ENCODE results near the gene FBN2.

FBN2 gene

DNA sequence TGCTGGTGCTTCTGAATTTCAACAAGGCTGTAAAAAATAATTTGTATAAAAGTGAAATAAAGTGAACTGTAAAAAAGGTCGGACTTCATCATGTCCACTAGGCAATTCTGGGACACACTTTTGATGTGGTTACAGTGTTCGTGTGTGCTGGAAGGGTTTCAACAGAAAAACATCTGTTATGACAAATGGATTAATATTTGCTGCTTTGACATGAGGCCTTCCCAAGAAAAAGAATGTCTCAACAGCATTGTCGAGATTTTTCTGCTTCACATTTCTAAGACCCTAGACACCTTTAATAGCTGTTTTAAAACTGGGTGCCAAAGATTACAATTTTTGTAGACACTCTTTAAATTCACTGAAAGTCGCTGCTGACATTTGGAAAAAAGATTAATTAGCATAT, 237.9 kb downstream of the FBN2 start:
- Histone ChIP-seq H3K36me3 (replicated peaks in 1 of 2; ENCODE audit: control insufficient read depth in 2 of 2, insufficient read depth in 2 of 2, low read length in 2 of 2) (peaks cover 15 to 59% of the 10 kb centered on the region in 2 donors), H3K4ac (ENCODE audit: low read length) (no peak overlapping the region), H3K27ac (replicated peaks; ENCODE audit: low read length) (no peak overlapping the region), H3K9ac (ENCODE audit: low read depth, low read length, poor library complexity) (no peak overlapping the region), H3K23ac (ENCODE audit: low read depth, low read length, poor library complexity) (no peak overlapping the region), H3K14ac (ENCODE audit: low read length) (no peak overlapping the region), H3K4me2 (ENCODE audit: insufficient read depth, low read length, poor library complexity, severe bottlenecking) (no peak overlapping the region), H3K18ac (ENCODE audit: low read length) (no peak overlapping the region), H3K9me3 (replicated peaks in 1 of 2; ENCODE audit: control insufficient read depth in 2 of 2, insufficient read depth in 1 of 2, low read depth in 1 of 2, low read length in 2 of 2) (peaks cover 2 to 11% of the 10 kb centered on the region in 2 donors), H2AK5ac (ENCODE audit: low read depth, low read length) (no peak overlapping the region), H2BK12ac (ENCODE audit: low read length) (no peak overlapping the region), H4K8ac (ENCODE audit: low read depth, low read length) (no peak overlapping the region), H3K4me3 (ENCODE audit: low read length in 2 of 2) (no peak overlapping the region), H3K4me1 (ENCODE audit: control insufficient read depth in 2 of 2, insufficient read depth in 1 of 2, low read depth in 1 of 2, low read length in 2 of 2) (no peaks in the 10 kb centered on the region), H4K91ac (ENCODE audit: low read depth, low read length, poor library complexity) (no peak overlapping the region), H2BK15ac (ENCODE audit: low read length) (no peak overlapping the region), H2BK120ac (ENCODE audit: low read depth, low read length) (no peak overlapping the region), H3K79me1 (ENCODE audit: low read depth, low read length) (no peaks in the 10 kb centered on the region), H2AFZ (ENCODE audit: low read length) (no peak overlapping the region), H2BK5ac (ENCODE audit: low read length) (no peak overlapping the region), H3K27me3 (ENCODE audit: control insufficient read depth in 3 of 3, insufficient read depth in 3 of 3, low read depth in 1 of 3, low read length in 3 of 3) (no peaks in the 10 kb centered on the region)
- WGBS, 2 donors (ENCODE audit: extremely low coverage in 2 of 2, insufficient read length in 2 of 2, insufficient replicate concordance in 1 of 2) = no CpG with 5 or more reads among the region's 4 CpGs
- DNase-seq (ENCODE audit: low spot score) = no peak

DNA sequence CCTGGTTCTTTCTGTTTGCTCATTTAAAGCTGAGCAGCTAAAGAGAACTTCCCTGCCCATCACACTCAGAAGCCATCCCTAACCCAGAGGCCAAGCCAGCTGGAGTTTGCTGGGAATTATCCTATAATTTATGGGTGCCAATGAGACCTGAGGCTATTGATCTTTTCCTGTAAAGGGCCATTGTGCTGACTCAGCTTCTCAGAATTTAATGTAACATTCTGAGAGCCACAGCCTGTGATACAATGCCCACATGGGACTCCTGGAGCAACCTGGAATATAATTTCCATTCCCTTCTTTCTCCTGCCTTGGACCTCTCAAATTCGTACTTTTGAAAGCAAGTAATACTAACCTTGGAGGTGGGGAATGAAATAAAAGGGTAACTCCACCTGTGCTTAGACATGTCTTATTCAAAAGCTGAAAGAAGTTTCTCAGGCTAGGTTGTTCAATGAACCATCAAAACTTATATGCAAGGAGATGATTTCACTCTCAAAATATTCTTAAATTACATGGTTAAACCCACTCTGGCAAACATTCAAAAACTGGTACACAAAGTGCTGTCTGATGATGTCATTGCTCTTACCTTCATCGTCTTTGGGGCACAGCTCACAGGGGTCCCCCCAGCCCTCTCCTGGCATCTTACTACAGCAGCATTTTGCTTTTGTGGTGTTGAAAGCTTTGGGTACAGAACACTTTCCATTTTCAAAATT, 247.7 kb downstream of the FBN2 start:
- Histone ChIP-seq H3K9me3 (replicated peaks in 1 of 2; ENCODE audit: control insufficient read depth in 2 of 2, insufficient read depth in 1 of 2, low read depth in 1 of 2, low read length in 2 of 2) (no peaks in the 10 kb centered on the region), H2BK120ac (ENCODE audit: low read depth, low read length) (no peak overlapping the region), H3K4me3 (ENCODE audit: low read length in 2 of 2) (no peak overlapping the region), H3K14ac (ENCODE audit: low read length) (no peak overlapping the region), H4K91ac (ENCODE audit: low read depth, low read length, poor library complexity) (no peak overlapping the region), H2BK5ac (ENCODE audit: low read length) (no peak overlapping the region), H3K27me3 (ENCODE audit: control insufficient read depth in 3 of 3, insufficient read depth in 3 of 3, low read depth in 1 of 3, low read length in 3 of 3) (peaks cover 0 to 2% (median 0%) of the 10 kb centered on the region in 3 experiments), H3K18ac (ENCODE audit: low read length) (no peak overlapping the region), H3K79me1 (ENCODE audit: low read depth, low read length) (no peaks in the 10 kb centered on the region), H3K4me1 (ENCODE audit: control insufficient read depth in 2 of 2, insufficient read depth in 1 of 2, low read depth in 1 of 2, low read length in 2 of 2) (no peaks in the 10 kb centered on the region), H3K36me3 (replicated peaks in 1 of 2; ENCODE audit: control insufficient read depth in 2 of 2, insufficient read depth in 2 of 2, low read length in 2 of 2) (peaks cover 25 to 79% of the 10 kb centered on the region in 2 donors), H2AK5ac (ENCODE audit: low read depth, low read length) (no peak overlapping the region), H3K27ac (replicated peaks; ENCODE audit: low read length) (no peak overlapping the region), H3K4me2 (ENCODE audit: insufficient read depth, low read length, poor library complexity, severe bottlenecking) (no peak overlapping the region), H2BK12ac (ENCODE audit: low read length) (no peak overlapping the region), H2BK15ac (ENCODE audit: low read length) (no peak overlapping the region), H3K23ac (ENCODE audit: low read depth, low read length, poor library complexity) (no peak overlapping the region), H3K4ac (ENCODE audit: low read length) (no peak overlapping the region), H2AFZ (ENCODE audit: low read length) (no peak overlapping the region), H3K9ac (ENCODE audit: low read depth, low read length, poor library complexity) (no peak overlapping the region), H4K8ac (ENCODE audit: low read depth, low read length) (no peak overlapping the region)
- DNase-seq (ENCODE audit: low spot score) = no peak
- WGBS, 2 donors (ENCODE audit: extremely low coverage in 2 of 2, insufficient read length in 2 of 2, insufficient replicate concordance in 1 of 2) = no CpG with 5 or more reads among the region's 2 CpGs

DNA sequence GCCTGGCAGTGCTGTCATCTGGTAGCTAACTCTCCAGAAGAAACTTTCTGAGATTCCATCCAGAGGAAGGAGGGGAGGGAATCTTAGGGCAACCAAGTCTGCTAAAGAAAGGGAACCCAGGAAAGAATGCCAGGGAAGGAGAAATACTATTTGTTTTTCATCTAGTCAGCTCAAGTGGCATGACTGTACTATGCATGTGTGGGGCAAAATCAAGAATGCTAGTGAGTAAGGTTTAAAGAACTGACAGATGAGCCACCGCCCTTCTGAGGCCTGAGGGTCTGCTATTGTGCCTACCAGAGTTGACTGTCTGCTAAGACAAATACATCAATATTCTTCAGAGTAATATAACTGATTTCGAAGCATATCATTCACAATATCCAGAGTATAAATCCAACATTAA, 250.3 kb downstream of the FBN2 start:
- peaks cover 0 to 2% (median 0%) of the 10 kb centered on the region in 3 experiments for H3K27me3 ChIP-seq (ENCODE audit: control insufficient read depth in 3 of 3, insufficient read depth in 3 of 3, low read depth in 1 of 3, low read length in 3 of 3)
- no peak overlapping the region for H3K4me3 ChIP-seq (ENCODE audit: low read length in 2 of 2)
- H3K4me2 ChIP-seq (ENCODE audit: insufficient read depth, low read length, poor library complexity, severe bottlenecking) = no peak overlapping the region
- H4K91ac ChIP-seq (ENCODE audit: low read depth, low read length, poor library complexity) = no peak overlapping the region
- H3K23ac ChIP-seq (ENCODE audit: low read depth, low read length, poor library complexity) = no peak overlapping the region
- no peak overlapping the region for H2BK5ac ChIP-seq (ENCODE audit: low read length)
- no peak overlapping the region for H3K4ac ChIP-seq (ENCODE audit: low read length)
- WGBS, 2 donors (ENCODE audit: extremely low coverage in 2 of 2, insufficient read length in 2 of 2, insufficient replicate concordance in 1 of 2) = no CpG with 5 or more reads among the region's 2 CpGs
- no peak overlapping the region for H4K8ac ChIP-seq (ENCODE audit: low read depth, low read length)
- H3K14ac ChIP-seq (ENCODE audit: low read length) = no peak overlapping the region
- H3K18ac ChIP-seq (ENCODE audit: low read length) = no peak overlapping the region
- no peak overlapping the region for H2BK12ac ChIP-seq (ENCODE audit: low read length)
- DNase-seq (ENCODE audit: low spot score) = no peak
- H3K9ac ChIP-seq (ENCODE audit: low read depth, low read length, poor library complexity) = no peak overlapping the region
- peaks cover 23 to 91% of the 10 kb centered on the region in 2 donors for H3K36me3 ChIP-seq (replicated peaks in 1 of 2; ENCODE audit: control insufficient read depth in 2 of 2, insufficient read depth in 2 of 2, low read length in 2 of 2)
- H3K9me3 ChIP-seq (replicated peaks in 1 of 2; ENCODE audit: control insufficient read depth in 2 of 2, insufficient read depth in 1 of 2, low read depth in 1 of 2, low read length in 2 of 2) = no peaks in the 10 kb centered on the region
- no peak overlapping the region for H2AFZ ChIP-seq (ENCODE audit: low read length)
- no peak overlapping the region for H2AK5ac ChIP-seq (ENCODE audit: low read depth, low read length)
- no peaks in the 10 kb centered on the region for H3K4me1 ChIP-seq (ENCODE audit: control insufficient read depth in 2 of 2, insufficient read depth in 1 of 2, low read depth in 1 of 2, low read length in 2 of 2)
- no peak overlapping the region for H2BK120ac ChIP-seq (ENCODE audit: low read depth, low read length)
- no peak overlapping the region for H3K27ac ChIP-seq (replicated peaks; ENCODE audit: low read length)
- no peak overlapping the region for H2BK15ac ChIP-seq (ENCODE audit: low read length)
- H3K79me1 ChIP-seq (ENCODE audit: low read depth, low read length) = no peaks in the 10 kb centered on the region

DNA sequence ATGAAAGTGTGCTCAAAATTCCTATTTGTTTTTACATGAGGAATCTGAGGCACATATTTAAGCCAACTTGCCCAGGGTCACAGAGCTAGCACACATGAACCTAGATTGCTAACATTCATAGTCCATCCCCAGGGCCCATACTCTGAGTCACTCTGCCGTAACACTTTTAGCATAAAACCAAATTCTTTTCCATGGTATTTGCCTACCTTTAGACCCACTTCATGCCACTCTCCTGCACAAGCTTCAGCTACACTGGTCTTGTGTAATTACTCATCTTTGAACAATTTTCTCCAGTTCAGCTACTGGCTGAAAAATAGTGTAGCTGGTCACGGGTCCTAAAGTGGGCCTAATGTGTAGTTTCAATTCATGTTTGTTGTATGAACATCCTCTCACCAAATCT, 253.8 kb downstream of the FBN2 start:
- H3K79me1 ChIP-seq (ENCODE audit: low read depth, low read length) = no peaks in the 10 kb centered on the region
- no peak overlapping the region for H2AK5ac ChIP-seq (ENCODE audit: low read depth, low read length)
- H2BK12ac ChIP-seq (ENCODE audit: low read length) = no peak overlapping the region
- WGBS, 2 donors (ENCODE audit: extremely low coverage in 2 of 2, insufficient read length in 2 of 2, insufficient replicate concordance in 1 of 2) = no CpG with 5 or more reads among the region's 2 CpGs
- DNase-seq (ENCODE audit: low spot score) = no peak
- H4K91ac ChIP-seq (ENCODE audit: low read depth, low read length, poor library complexity) = no peak overlapping the region
- H3K14ac ChIP-seq (ENCODE audit: low read length) = no peak overlapping the region
- no peaks in the 10 kb centered on the region for H3K27me3 ChIP-seq (ENCODE audit: control insufficient read depth in 3 of 3, insufficient read depth in 3 of 3, low read depth in 1 of 3, low read length in 3 of 3)
- H3K27ac ChIP-seq (replicated peaks; ENCODE audit: low read length) = no peak overlapping the region
- no peak overlapping the region for H2AFZ ChIP-seq (ENCODE audit: low read length)
- H3K4me3 ChIP-seq (ENCODE audit: low read length in 2 of 2) = no peak overlapping the region
- no peak overlapping the region for H3K4me2 ChIP-seq (ENCODE audit: insufficient read depth, low read length, poor library complexity, severe bottlenecking)
- H3K4me1 ChIP-seq (ENCODE audit: control insufficient read depth in 2 of 2, insufficient read depth in 1 of 2, low read depth in 1 of 2, low read length in 2 of 2) = no peaks in the 10 kb centered on the region
- no peaks in the 10 kb centered on the region for H3K9me3 ChIP-seq (replicated peaks in 1 of 2; ENCODE audit: control insufficient read depth in 2 of 2, insufficient read depth in 1 of 2, low read depth in 1 of 2, low read length in 2 of 2)
- peaks cover 13 to 83% of the 10 kb centered on the region in 2 donors for H3K36me3 ChIP-seq (replicated peaks in 1 of 2; ENCODE audit: control insufficient read depth in 2 of 2, insufficient read depth in 2 of 2, low read length in 2 of 2)
- no peak overlapping the region for H2BK15ac ChIP-seq (ENCODE audit: low read length)
- no peak overlapping the region for H3K18ac ChIP-seq (ENCODE audit: low read length)
- H3K9ac ChIP-seq (ENCODE audit: low read depth, low read length, poor library complexity) = no peak overlapping the region
- no peak overlapping the region for H3K23ac ChIP-seq (ENCODE audit: low read depth, low read length, poor library complexity)
- no peak overlapping the region for H2BK5ac ChIP-seq (ENCODE audit: low read length)
- no peak overlapping the region for H2BK120ac ChIP-seq (ENCODE audit: low read depth, low read length)
- H4K8ac ChIP-seq (ENCODE audit: low read depth, low read length) = no peak overlapping the region
- H3K4ac ChIP-seq (ENCODE audit: low read length) = no peak overlapping the region

Measured in neuronal stem cell (in vitro differentiated cells).